CD4-positive, alpha-beta T cell treated with Interferon gamma for 1 hour (primary cell): ENCODE measurements around the gene KCNK1.

ENCODE experiments used
- DNase-seq: peaks from one replicate; pipeline ENCODE4 v3.0.0-alpha.2; 2020

Gene KCNK1

DNA sequence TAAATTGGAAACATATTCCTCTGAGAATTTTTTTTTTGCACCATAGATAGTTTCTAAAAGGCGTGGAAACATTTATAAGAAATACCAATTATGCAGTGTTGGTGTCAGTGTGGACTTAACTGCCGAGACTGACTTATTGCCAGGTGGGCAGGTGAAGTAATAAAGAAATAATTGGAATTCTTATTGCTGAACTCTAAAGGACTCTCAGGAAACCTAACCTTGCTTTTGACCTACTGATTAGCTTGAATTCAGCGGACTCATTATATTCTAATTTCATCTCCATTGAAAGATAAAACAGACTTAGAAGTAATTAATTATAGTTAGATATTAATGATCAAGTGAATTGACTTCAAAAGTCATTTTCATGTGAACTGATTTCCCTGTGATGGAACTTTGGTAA is 26.3 kb downstream of the KCNK1 start:
- DNase-seq, result no peak

- DNase-seq, result no peak
These were observed 27.1 kb downstream of the KCNK1 start for GRCh38 chr1:233641029-233641428.

GRCh38 chr1:233647073-233647472 is 33.2 kb downstream of the KCNK1 start:
- no peak for DNase-seq

- DNase-seq, result no peak
These were observed 33.7 kb downstream of the KCNK1 start for GRCh38 chr1:233647636-233648035.

- DNase-seq, result no peak
These were observed 37.2 kb downstream of the KCNK1 start for GRCh38 chr1:233651061-233651460.

- no peak for DNase-seq
These were observed 37.8 kb downstream of the KCNK1 start for GRCh38 chr1:233651563-233652233.

- DNase-seq, result no peak
These were observed 38.6 kb downstream of the KCNK1 start for GRCh38 chr1:233652526-233652925.

GRCh38 chr1:233654658-233655280 is 40.9 kb downstream of the KCNK1 start:
- DNase-seq, result no peak

DNA sequence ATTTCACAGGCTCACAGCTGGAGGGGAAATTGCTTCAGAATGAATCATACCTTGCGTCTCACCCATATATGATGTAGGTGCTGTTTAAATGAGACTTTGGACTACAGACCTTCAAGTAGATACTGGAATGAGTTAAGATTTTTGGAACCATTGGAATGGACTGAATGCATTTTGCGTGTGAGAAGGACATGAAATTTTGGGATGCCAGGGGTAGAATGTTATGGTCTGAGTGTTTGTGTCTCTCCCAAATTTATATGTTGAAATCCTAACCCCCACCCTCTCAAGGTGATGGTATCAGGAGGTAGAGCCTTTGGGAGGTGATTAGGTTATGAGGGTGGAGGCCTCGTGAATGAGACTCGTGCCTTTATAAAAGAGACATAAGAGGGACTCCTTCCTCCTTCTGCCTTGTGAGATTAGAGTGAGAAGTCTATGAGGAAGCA is 41.4 kb downstream of the KCNK1 start:
- DNase-seq, result no peak

- no peak for DNase-seq
These were observed 42.2 kb downstream of the KCNK1 start for GRCh38 chr1:233656032-233656635.

- DNase-seq, result no peak
These were observed 42.8 kb downstream of the KCNK1 start for GRCh38 chr1:233656687-233657086.

GRCh38 chr1:233657466-233657865 is 43.6 kb downstream of the KCNK1 start:
- DNase-seq, result no peak

DNA sequence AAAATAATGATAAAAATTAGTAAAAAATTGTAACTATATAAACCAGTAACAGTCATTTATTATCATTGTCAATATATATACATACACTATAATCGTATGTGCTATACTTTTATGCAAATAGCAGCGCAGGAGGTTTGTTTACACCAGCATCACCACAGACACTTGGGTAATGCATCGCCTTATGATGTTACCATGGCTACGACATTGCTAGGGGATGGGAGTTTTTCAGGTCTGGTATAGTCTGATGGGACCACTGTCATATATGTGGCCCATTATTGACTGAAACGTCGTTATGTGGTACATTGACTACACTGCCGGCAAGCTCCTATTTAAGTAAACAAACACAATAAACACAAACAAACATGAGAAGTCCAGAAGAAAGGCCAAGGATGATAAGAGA is 45.6 kb downstream of the KCNK1 start:
- no peak for DNase-seq

GRCh38 chr1:233661376-233662159 is 47.7 kb downstream of the KCNK1 start:
- no peak for DNase-seq

GRCh38 chr1:233662575-233663304 is 48.8 kb downstream of the KCNK1 start:
- no peak for DNase-seq

- no peak for DNase-seq
These were observed 50.3 kb downstream of the KCNK1 start for GRCh38 chr1:233664253-233664652.

DNA sequence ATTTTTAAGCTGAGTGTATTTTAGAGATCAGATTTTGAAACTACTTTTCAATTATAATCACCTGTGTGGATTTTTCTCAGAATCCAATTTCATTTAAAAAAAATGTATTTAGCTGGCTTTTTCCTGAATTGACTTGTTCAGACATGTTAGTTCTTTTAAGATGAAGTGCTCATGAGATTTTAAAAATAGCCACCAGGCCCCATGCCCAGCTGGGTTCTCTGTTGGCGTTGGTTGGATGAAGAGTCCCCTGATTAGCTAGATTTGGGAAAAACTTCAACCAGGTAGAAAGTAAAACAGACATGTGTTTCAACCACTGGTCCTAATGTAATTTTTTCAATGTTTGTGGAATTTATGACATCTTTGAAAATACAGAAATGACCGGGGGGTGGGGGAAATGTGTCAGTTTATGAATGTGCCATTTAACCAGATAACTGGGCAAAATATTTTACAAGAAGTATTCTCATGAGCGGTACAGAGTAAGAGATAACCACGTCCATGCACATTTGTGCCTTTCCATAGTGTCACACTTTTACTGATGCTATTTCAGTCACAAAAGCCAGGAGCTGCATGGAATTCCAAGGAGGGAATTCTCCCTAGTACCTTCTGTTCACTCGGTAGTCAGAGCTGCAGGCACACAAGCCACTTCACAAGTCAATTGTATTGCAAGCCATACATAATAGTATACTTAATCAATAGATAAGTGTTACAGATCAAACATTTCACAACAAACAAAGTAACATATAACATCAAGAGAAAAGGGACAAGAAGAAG is 51.1 kb downstream of the KCNK1 start:
- DNase-seq, result no peak

GRCh38 chr1:233665575-233666270 is 51.8 kb downstream of the KCNK1 start:
- DNase-seq, result no peak

GRCh38 chr1:233667741-233668140 is 53.8 kb downstream of the KCNK1 start:
- DNase-seq, result no peak

- DNase-seq, result no peak
These were observed 54.3 kb downstream of the KCNK1 start for GRCh38 chr1:233668146-233668724.

- no peak for DNase-seq
These were observed 54.9 kb downstream of the KCNK1 start for GRCh38 chr1:233668725-233669294.
